SU-DHL-6 (cell line): ENCODE data around the gene TSPAN32.

Experiments used
- CTCF ChIP-seq: fragments of 200-600 bp; sonication (generic); IDR thresholded peaks from one replicate; pipeline ENCODE4 v1.5.1; 2017; ENCODE audit warnings: antibody characterized with exemption, mild to moderate bottlenecking, low read length, moderate library complexity; ENCODE audit not compliant: insufficient read depth, poor library complexity, severe bottlenecking
- EZH2phosphoT487 ChIP-seq: fragments of 200-600 bp; sonication (generic), shearing (Covaris generic); conservative IDR thresholded peaks from 2 replicates; pipeline ENCODE4 v1.6.1; 2018; ENCODE audit warnings: mild to moderate bottlenecking, antibody characterized with exemption, low read length, moderate library complexity, mixed read lengths

- no peak for TF ChIP-seq CTCF
- no peak for TF ChIP-seq EZH2phosphoT487
Measured at GRCh38 chr11:2343502-2343901, 41.7 kb downstream of the TSPAN32 start.
